Measurements from ENCODE around the gene RAB35. TPM values are rescaled to one million over a fixed set of nuclear protein-coding genes. Genes with fewer than 3 reads are reported as not detected.

The RAB35 gene
- total and polyA plus RNA-seq, 9 of the 15 experiments (the other 6 are each of a cell fraction or from before 2014, with no cell fraction given) = 0.65 to 76.3 (median 38.9) TPM

- TF ChIP-seq, protein P1, sequence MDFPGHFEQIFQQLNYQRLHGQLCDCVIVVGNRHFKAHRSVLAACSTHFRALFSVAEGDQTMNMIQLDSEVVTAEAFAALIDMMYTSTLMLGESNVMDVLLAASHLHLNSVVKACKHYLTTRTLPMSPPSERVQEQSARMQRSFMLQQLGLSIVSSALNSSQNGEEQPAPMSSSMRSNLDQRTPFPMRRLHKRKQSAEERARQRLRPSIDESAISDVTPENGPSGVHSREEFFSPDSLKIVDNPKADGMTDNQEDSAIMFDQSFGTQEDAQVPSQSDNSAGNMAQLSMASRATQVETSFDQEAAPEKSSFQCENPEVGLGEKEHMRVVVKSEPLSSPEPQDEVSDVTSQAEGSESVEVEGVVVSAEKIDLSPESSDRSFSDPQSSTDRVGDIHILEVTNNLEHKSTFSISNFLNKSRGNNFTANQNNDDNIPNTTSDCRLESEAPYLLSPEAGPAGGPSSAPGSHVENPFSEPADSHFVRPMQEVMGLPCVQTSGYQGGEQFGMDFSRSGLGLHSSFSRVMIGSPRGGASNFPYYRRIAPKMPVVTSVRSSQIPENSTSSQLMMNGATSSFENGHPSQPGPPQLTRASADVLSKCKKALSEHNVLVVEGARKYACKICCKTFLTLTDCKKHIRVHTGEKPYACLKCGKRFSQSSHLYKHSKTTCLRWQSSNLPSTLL (IDR thresholded peaks at IDR 0.05) = no peak
- TF ChIP-seq, protein P2, sequence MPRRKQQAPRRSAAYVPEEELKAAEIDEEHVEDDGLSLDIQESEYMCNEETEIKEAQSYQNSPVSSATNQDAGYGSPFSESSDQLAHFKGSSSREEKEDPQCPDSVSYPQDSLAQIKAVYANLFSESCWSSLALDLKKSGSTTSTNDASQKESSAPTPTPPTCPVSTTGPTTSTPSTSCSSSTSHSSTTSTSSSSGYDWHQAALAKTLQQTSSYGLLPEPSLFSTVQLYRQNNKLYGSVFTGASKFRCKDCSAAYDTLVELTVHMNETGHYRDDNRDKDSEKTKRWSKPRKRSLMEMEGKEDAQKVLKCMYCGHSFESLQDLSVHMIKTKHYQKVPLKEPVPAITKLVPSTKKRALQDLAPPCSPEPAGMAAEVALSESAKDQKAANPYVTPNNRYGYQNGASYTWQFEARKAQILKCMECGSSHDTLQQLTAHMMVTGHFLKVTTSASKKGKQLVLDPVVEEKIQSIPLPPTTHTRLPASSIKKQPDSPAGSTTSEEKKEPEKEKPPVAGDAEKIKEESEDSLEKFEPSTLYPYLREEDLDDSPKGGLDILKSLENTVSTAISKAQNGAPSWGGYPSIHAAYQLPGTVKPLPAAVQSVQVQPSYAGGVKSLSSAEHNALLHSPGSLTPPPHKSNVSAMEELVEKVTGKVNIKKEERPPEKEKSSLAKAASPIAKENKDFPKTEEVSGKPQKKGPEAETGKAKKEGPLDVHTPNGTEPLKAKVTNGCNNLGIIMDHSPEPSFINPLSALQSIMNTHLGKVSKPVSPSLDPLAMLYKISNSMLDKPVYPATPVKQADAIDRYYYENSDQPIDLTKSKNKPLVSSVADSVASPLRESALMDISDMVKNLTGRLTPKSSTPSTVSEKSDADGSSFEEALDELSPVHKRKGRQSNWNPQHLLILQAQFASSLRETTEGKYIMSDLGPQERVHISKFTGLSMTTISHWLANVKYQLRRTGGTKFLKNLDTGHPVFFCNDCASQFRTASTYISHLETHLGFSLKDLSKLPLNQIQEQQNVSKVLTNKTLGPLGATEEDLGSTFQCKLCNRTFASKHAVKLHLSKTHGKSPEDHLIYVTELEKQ (CRISPR knock-in tag; IDR thresholded peaks at IDR 0.05) = no peak
- TF ChIP-seq PATZ1 (CRISPR knock-in tag; IDR thresholded peaks at IDR 0.05; ENCODE audit: borderline replicate concordance) (no peak), SMAD4 (CRISPR knock-in tag; conservative IDR thresholded peaks at IDR 0.05) (no peak)
Measured at GRCh38 chr12:120131116-120131515, 14.6 kb upstream of the RAB35 start (continued).
